NT2/D1 (cell line): ENCODE measurements around the gene CPSF3.

Experiments used
- SUZ12 ChIP-seq: IDR thresholded peaks from 2 replicates; pipeline ENCODE4 v1.6.1; 2011; ENCODE audit not compliant: insufficient read length, insufficient read depth; ENCODE audit errors: extremely low read depth
- YY1 ChIP-seq: IDR thresholded peaks from 2 replicates; pipeline ENCODE4 v1.6.1; 2011; ENCODE audit not compliant: insufficient read length, insufficient read depth
- ZNF274 ChIP-seq: IDR thresholded peaks from 2 replicates; pipeline ENCODE4 v1.6.1; 2011; ENCODE audit warnings: mild to moderate bottlenecking, low read depth, low read length

DNA sequence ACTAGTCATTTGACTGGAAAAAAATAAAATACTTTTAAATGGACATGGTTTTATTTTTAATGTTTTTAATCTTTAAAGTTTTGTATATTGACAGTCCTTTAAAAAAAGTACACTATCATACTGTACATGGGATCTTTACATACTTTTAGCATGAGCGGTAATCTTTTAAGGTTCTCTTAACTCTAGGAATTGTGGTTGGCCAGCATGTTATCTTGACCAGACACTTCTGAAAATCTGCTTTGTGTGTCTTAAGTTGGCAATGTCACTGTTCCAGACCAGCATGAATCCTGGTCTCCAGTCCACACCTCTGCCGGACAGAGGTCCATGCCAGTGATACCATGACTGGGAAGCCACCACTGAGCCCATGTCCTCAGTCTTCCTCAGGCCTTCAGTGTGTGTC, 17.8 kb upstream of the CPSF3 start:
- no peak for TF ChIP-seq ZNF274
- TF ChIP-seq YY1: no peak
- TF ChIP-seq SUZ12: no peak
